ENCODE results near the gene DIP2B.
"Not testable (repeated sequence)": the region's sequence is repeated elsewhere in the genome, so short reads cannot be mapped to it uniquely, and the experiment has no call there.

The DIP2B gene, protein sequence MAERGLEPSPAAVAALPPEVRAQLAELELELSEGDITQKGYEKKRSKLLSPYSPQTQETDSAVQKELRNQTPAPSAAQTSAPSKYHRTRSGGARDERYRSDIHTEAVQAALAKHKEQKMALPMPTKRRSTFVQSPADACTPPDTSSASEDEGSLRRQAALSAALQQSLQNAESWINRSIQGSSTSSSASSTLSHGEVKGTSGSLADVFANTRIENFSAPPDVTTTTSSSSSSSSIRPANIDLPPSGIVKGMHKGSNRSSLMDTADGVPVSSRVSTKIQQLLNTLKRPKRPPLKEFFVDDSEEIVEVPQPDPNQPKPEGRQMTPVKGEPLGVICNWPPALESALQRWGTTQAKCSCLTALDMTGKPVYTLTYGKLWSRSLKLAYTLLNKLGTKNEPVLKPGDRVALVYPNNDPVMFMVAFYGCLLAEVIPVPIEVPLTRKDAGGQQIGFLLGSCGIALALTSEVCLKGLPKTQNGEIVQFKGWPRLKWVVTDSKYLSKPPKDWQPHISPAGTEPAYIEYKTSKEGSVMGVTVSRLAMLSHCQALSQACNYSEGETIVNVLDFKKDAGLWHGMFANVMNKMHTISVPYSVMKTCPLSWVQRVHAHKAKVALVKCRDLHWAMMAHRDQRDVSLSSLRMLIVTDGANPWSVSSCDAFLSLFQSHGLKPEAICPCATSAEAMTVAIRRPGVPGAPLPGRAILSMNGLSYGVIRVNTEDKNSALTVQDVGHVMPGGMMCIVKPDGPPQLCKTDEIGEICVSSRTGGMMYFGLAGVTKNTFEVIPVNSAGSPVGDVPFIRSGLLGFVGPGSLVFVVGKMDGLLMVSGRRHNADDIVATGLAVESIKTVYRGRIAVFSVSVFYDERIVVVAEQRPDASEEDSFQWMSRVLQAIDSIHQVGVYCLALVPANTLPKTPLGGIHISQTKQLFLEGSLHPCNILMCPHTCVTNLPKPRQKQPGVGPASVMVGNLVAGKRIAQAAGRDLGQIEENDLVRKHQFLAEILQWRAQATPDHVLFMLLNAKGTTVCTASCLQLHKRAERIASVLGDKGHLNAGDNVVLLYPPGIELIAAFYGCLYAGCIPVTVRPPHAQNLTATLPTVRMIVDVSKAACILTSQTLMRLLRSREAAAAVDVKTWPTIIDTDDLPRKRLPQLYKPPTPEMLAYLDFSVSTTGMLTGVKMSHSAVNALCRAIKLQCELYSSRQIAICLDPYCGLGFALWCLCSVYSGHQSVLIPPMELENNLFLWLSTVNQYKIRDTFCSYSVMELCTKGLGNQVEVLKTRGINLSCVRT (N-terminal part only)

DNA sequence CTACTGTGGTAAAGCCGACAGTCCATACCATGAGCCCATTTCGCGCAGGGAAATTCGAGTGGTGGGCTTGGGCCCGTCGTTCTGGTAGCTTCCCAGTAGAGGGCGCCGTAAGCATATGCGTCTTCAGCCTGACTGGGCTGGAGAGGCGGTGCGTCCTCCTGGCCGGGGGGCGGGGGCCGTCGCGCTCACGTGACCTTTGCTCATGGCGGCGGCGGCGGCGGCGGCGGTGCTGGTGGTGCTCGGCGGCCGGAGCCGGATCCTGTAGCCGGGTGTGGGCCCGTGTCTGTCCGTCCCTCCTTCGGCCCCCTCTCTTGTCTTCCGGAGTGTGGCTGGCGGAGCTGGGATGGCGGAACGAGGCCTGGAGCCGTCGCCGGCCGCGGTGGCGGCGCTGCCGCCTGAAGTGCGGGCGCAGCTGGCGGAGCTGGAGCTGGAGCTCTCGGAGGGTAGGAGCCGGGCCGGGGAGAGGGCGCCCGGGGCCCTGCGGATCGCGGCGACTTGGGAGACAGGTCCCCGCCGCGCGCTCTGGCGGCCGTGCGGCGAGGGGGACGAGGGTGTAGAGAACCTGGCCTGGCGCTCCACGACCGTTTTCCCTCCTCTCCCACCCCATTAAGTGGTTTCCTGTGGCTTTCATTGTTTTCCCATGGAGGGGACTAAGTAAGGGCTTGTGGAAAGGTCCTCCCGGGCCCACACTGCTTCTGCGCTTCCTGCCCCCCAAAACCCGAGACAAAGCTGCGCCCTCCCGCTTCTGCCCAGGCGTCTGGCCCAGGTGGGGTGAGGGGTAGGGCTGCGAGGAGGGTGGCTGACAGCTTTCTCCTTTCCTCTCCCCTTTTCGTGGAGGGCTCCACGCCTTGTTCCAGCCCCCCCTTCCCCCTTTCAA, at the start of gene DIP2B:
TSS of gene DIP2B (plus strand) at position 188 of the 877 bp plus-strand sequence. CDS start at position 344, 156 bp downstream.
- peak; percentile 95 to 98 (median 97) for DNase-seq

DNA sequence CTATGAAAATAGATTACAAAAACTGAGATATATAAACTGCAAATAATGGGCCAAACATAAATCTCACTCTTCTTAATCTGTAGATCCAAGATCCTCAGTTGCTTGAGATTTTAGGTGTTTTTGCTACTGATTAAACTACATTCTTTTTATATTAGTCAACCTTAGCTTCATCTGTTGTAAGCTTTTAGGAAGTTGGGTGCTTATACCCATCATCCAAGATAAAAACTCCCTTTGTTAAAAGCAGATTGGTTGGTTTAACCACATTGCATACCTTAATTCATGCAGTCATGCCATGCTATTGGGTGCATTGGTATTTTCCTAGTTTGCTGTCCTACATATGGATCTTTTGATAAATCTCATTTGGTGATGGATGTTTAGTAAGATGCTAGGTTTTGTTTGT, 46.2 kb upstream of the DIP2B start:
- no peak for DNase-seq

DNA sequence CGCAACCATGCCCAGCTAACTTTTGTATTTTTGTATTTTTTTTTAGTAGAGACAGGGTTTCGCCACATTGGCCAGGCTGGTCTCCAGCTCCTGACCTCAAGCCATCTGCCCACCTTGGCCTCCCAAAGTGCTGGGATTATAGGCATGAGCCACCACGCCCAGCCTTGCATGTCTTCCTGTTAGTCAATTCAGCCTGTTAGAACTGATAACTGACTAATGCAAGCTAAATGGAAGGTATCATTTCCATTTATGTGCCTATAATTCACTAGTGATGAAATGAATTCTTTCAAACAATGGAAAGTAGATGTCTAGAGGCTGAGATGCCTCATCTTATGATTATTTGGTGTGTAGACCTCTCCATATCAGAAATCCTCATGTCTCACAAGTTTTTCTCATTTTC, 37.3 kb upstream of the DIP2B start:
- no peak for DNase-seq

DNA sequence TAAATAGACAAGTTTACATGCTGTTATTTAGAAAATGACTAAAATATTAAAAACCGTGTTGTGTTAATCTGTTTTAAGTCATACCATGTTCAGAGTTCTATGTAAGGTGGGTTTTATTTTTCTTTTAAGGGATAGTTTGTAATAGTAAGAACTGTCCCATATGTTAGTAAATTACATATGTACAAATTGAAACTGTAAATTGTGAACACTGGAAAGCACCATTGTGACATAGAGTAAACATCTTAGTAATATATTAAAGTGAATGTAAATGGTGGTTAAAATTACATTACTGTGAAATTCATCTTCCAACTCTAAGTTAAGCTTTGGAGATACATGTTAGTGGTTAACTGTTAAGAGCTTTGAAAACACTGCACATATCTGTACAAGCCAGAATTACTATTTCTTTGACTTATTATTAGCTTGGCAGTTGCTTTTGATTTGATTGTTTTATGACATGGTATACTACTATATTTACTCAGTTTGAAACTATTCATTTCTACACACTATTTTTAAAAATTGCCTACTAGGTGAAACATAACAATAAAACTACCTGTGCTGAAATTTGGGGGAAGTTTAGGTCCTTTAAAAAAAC, 27.4 kb upstream of the DIP2B start:
- DNase-seq: no peak

DNA sequence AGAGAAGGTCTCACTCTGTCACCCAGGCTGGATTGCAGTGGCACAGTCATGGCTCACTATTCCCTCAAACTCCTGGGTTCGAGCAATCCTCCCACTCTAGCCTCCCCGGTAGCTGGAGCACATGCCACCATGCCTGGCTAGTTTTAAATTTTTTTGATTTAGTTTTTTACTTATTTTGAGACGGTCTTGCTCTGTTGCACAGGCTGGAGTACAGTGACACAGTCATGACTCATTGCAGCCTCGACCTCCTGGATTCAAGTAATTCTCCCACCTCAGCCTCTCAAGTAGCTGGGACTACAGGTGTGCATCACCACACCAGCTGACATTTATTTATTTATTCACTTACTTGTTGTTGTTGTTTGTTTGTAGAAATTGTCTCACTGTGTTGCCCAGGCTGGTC, 22.2 kb upstream of the DIP2B start:
- no peak for DNase-seq

DNA sequence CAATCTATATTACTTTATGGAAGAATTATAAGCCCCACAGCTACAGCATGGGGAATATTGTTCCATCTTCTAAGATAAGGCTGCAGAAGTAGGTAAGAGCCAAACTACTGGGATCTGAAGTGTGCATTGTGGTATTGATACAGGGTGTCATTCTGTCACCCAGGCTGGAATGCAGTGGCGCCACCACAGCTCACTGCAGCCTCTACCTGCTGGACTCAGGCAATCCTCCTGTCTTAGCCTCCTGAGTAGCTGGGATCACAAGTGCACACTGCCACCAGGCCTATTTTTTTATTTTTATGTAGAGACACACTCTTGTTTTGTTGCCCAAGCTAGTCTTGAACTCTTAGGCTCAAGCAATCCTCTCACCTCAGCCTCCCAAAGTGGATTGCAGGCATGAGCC, 21.3 kb upstream of the DIP2B start:
- DNase-seq: no peak

DNA sequence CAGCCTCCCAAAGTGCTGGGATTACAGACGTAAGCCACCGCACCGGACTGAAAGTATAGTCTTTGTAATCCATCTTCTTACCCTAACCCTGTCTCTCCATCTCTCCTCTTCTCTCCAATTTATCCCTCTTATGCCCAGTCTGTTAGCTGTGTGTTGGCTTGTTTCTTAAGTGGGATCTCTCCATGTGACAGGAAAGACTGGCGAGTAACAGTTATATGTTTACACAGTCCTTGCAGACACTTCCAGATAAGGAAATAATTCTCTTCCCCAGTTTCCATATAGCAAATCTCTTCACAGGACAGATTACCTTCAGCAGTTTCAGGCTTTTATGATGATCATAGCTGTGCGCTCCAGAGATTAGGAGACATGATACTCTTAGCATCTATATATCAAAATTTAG, 16.0 kb upstream of the DIP2B start:
- DNase-seq: no peak

DNA sequence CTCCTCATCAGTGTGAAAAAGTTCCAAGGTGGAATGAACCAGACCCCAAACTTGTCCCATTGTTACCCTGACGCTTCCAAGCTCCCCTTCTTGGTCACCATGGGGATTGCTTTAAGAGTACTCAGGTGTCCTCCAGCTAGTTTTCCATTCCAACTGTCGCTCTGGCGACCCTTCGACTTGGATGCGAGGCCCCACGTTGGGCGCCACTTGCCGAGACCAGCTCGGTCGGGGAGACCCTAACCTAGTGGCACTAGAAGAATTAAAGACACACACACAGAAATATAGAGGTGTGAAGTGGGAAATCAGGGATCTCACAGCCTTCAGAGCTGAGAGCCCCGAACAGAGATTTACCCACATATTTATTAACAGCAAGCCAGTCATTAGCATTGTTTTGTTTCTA, 6.7 kb upstream of the DIP2B start:
- not testable (repeated sequence) for DNase-seq

DNA sequence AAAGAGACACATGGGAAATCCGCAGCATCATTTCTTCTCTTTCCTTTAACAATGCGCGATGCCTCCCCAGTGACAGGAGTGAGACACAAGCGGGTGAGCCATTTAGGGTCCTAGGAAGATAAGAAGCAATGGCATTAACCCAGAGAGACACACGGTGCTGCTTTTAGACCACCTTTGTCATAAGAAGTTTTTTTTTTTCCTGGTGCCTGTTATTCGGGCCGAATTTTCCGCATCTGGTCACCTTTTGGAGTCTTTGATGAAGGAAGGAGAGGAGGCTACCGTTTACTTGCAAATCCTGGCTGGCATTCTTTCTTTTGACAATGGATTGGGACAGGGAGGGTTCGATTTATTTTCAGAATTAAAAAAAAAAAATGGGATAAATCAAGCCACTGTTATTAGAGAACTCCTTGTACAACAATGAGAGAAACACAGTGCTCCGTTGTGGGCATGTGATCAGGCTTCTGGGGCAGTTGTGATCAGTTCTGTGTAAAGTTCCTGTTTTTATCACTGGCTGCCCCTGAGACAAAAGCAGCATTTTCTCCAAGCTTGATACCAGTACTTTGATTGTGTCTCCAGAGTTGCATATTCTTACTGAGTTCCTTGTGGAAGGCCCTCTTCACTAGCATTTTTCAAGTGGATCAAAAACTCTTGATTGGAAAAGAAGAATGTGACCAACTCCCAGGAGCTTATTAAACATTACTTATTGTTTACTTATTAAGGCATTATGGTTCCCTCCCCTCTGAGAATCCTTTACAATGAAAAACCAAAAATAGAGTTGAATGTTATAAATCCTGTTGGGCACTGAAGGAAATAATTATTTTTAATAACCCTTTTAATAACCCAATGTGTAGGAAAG, 1.1 kb downstream of the DIP2B start:
- DNase-seq: peak; percentile 66 to 72 (median 67)

DNA sequence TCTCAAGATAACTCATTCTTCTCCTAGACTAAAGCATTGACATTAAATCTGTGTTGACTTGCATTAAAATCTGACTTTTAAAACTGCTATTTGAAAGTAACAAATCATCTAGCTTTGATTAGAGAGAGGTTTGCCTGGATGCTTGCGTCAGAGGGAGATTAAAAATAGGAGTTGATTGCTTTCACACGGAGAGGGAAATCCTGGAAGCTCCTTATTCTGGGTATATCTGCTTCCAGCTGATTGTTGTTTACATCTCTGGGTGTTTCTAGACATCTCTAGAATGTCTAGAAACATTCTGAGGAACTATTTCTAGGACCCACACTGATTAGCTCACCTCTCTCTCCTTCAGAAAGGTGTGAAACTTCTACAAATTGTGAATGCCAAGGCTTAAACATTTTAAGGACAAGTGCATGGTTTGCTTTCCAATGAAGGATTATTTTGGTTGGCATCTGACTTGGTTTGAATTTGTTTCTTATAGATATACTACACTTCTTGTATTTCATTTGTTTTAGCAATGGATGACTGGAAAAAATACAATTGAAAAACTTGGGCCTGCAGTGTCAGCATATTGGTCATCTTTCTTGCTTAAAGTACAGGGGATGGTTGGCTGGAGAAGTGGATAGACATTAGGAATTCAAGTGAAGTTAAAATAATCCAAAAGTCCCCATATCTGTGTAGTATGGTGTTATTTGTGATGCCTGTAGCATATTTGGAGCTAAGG, 2.1 kb downstream of the DIP2B start:
- DNase-seq: no peak

DNA sequence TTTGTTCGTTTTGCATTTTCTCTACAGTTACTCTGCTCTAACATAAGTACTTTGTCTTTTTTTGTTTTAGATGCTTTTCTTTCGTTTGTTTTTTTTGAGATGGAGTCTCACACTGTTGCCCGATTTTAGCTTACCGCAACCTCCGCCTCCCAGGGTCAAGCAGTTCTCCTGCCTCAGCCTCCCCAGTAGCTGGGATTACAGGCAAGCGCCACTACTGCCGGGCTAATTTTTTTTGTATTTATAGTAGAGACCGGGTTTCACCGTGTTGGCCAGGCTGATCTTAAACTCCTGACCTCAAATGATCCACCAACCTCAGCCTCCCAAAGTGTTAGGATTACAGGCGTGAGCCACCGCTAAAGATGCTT, 2.7 kb downstream of the DIP2B start:
- no peak for DNase-seq

DNA sequence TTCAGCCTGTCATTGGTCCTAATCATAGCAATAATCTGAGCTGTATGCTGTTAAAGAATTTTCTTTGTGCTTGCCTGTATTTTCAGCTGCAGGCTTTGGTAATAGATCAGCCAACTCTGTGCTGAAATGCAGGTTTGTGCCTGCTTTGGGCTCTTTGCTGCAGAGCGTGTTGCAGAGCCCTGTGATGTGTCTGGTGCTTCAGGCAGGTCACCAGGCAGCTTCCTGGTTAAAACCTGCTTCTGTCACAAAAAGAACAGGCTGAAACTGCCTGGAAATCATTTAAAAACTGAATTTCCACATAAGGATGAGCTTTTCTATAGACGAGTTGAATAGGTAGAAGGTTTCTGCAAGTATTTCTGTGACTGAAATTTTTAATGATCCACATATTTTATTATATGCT, 3.1 kb downstream of the DIP2B start:
- no peak for DNase-seq

DNA sequence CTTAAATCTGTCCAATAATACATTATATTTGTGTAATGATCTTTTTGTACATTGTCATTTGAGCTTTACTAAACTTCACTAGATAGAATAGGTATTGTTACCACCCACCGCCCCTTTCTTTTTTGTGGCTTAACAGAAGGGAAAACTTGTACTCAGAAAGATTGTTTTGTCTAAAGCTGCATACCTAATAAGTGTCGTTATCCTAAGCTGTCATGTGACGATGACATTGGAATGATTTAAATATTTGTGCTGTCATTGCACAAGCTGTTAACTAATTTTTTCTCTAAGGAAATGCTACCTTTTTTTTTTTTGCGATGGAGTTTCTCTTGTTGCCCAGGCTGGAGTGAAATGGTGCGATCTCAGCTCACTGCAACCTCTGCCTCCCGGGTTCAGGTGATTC, 3.6 kb downstream of the DIP2B start:
- DNase-seq: peak; percentile 30 to 61 (median 58)

DNA sequence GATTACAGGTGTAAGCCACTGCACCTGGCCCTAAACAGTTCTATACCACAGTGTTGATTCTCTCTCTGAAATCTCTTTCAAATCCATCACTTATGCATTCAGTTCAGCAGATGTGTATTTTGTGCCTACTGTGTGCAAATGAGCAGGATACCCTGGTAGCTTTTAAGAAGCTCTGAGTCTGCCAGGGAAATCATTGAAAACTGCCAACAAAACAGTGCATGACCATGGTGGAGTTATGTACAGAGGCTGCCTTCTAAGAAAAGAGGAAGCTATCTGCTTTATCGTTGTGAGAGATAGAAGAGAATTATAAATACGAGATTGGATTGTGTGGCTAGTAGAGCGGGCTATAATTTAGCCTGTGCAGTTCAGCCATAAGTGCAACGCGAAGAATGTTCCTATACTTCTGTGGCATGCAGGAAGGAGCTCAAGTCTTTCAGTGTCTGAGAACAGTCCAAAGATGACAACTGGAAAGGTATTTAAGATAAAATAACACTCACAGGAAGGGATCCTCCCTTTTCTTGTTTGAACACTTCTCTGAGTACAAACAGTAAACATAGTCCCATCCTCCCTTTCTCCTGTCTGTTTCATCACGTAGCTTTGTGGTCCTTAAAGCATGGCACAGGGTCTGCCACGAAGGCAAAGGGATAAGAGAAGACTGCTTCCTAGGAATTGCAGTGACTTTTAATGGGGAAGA, 4.3 kb downstream of the DIP2B start:
- peak in 2 of 3 donors; percentile 36 to 38 for DNase-seq

DNA sequence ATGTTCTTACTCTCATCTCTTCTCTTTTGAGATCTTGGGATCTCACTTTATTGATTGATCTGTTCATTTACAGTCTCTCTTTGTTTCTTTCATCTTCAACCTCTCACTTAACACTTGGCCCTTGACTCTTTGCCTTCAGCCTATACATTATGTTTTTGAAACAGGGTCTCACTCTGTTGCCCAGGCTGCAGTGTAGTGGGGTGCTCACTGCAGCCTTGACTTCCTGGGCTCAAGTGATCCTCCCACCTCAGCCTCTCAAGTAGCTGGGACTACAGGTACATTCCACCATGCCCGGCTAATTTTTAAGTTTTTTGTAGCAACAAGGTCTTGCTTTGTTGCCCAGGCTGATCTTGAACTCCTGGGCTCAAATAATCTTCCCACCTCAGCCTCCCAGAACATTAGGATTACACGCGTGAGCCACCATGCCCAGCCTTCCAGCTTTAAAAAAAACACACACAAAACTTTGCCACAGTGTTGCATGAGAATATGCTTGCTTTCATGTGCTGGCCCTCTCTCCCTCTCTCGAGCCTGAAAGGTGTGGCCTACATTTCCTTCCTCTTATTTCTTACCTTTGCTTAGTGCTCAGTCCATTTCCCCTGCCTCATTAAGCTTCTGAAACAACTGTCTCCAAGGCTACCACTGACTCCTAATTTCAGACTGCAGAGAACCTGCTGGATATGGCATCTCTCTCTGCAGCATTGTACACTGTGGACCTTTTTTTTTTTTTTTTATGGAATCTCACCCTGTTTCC, 9.9 kb downstream of the DIP2B start:
- no peak for DNase-seq

DNA sequence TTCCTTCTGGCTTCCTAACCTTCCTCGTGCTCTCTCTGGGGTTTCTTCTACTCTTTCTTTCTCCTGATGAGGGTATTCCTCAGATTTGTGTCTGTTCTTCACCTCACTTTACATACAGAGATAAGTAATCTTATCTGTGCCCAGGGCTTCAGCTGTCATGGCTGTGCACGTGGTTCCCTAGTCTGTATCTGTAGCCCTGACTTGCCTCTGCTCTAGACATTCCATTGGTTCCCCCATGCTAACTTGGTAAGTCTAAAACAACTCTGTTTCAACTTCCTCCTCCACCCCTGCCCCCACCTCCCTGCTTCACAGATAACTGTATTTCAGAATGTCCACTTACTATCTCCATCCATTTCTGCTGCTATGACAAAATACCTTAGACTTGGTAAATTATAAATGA, 10.8 kb downstream of the DIP2B start:
- peak in 2 of 3 donors; percentile 36 to 42 for DNase-seq

DNA sequence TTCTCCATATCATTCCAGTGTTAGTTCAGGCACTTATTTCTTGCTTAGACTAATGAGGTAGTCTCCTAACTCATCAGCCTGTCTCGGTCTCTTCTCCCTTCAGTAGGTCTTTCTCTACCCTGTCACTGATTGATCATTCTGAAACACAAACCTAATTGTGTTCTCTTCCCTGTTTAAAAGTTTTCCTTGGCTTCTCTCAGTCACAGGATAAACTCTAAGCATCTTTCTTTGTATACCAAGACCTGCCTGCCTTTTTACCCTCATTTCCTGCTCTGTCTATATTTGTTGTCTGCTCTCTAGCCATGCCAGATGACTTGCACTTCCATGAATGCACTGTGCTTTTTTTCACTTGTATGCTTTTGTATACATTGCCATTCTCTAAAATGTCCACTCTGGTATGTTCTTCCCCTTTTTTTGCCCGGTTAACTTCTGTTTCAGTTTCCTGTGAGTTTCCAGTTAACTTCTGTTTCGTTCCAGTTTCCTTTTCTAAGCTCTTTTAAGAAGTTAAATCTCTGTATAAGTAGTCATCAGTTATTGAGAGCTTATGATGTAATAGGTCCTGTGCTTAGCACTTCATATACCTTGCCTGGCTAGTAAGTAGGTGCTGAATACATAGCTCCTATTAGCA, 12.8 kb downstream of the DIP2B start:
- peak; percentile 85 to 99 (median 97) for DNase-seq

DNA sequence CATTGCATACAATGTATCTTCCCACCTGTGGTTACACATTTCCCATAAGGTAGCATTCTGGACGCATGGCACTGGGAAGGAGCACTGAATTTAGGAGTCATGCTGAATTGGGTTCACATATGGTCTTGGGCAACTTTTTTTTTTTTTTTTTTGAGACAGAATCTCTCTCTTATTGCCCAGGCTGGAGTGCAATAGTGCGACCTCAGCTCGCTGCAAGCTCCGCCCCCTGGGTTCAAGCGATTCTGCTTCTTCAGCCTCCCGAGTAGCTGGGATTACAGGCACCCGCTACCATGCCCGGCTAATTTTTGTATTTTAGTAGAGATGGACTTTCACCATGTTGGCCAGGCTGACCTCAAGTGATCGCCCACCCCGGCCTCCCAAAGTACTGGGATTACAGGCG, 13.3 kb downstream of the DIP2B start:
- DNase-seq: peak in 1 of 3 donors; percentile 69
